Stimulated activated CD8-positive, alpha-beta memory T cell treated with anti-CD3 and anti-CD28 coated beads, Interleukin-4, amount 100 ng/mL, for 24 hours (primary cell): ENCODE results near the gene INTS1.
"Not testable (repeated sequence)": the region's sequence is repeated elsewhere in the genome, so short reads cannot be mapped to it uniquely, and the experiment has no call there.

ENCODE experiments used
- DNase-seq: peaks from one replicate; pipeline ENCODE4 v3.0.0-alpha.2; 2020; ENCODE audit warnings: low read depth

The INTS1 gene

GRCh38 chr7:1529383-1530116 is 25.4 kb upstream of the INTS1 start:
- no peak for DNase-seq

- DNase-seq: no peak
Observed at GRCh38 chr7:1526271-1526754, 22.1 kb upstream of the INTS1 start.

DNA sequence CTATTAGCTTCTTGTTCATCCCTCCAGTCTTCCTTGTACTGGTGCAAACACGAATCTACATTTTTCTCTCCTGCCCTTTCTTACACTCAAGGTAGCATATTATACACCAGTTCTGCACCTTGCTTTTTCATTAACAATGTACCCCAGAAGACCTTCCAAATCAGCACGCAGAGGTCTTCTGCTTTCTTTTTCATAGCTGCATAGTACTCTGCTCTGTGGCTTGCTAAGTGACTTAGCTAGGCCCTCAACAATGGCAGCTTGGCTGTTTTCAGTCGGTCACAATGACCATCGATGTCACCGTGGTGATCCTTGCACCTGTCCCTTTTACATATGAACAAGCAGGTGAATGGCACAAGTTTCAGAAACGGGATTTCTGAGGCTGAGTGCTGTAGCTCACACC is 21.2 kb upstream of the INTS1 start:
- no peak for DNase-seq

- DNase-seq: no peak
Observed at GRCh38 chr7:1523844-1524243, 19.7 kb upstream of the INTS1 start.

DNA sequence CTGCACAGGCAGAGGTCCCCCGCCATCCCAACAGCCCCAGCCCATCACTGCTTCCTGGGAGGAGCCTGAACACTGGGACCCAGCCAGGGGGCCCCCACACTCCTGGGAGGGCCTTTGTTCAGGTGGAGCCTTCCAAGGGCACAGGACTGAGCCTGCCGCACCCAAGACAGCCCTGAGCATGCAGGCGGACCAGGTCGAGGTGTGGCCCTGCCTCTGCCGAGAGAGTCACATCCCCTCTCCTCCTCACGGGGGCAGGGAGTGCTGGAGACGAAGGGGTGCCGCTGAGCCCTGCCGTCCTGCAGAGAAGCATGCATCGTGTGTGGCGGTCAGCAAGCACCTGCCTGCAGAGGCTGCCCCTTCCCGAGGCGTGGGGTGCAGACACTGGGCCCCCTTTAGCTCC is 19.0 kb upstream of the INTS1 start:
- no peak for DNase-seq

- no peak for DNase-seq
Observed at GRCh38 chr7:1521456-1521855, 17.3 kb upstream of the INTS1 start.

GRCh38 chr7:1520539-1521234 is 16.5 kb upstream of the INTS1 start:
- DNase-seq: no peak

GRCh38 chr7:1519322-1519922 is 15.2 kb upstream of the INTS1 start:
- DNase-seq: not testable (repeated sequence)

DNA sequence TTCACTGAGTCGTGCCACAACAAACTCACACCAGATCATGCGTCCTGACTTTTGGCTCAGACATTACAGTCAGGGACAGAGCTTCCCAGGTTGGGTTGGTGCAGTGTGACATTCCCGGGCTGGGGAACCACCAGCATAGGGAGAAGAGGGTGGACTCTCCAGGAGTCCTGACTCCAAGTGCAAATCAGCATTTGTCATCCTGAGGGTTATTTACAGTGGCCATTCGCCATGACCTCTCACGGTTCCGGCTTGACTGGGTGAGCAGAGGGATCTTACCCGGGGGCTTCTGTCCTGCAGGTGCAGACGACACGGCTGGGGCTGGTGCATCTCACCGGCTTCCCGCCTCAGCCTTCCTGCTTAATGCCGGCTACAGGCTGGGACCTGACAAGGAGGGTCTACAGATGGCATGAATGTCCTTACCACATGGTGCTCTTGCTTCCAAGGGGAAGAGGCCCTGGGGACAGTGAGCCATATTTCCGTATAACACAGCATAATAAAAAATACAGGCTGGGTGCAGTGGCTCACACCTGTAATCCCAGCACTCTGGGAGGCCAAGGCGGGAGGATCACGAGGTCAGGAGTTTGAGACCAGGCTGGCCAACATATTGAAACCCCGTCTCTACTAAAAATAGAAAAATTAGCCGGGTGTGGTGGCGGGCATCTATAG is 12.5 kb upstream of the INTS1 start:
- DNase-seq: no peak

DNA sequence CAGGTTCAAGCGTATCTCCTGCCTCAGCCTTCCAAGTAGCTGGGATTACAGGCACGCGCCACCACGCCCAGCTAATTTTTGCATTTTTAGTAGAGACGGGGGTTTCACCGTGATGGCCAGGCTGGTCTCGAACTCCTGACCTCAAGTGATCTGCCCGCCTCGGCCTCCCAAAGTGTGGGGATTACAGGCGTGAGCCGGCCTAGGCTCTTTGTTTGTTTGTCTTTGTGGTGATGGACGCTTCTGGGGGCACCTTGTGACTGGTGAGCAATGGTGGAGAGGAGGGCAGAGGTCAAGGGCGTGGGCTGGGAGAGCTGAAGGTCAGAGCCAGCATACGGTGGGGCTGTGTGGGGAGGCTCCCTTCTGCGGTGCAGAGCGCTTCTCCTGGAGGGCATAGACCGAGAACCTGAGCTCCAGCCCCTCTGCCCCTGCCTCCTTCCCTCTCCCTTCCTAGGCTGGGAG is 11.3 kb upstream of the INTS1 start:
- not testable (repeated sequence) for DNase-seq

- no peak for DNase-seq
Observed at GRCh38 chr7:1514995-1515401, 10.8 kb upstream of the INTS1 start.

- DNase-seq: no peak
Observed at GRCh38 chr7:1514407-1514806, 10.2 kb upstream of the INTS1 start.

DNA sequence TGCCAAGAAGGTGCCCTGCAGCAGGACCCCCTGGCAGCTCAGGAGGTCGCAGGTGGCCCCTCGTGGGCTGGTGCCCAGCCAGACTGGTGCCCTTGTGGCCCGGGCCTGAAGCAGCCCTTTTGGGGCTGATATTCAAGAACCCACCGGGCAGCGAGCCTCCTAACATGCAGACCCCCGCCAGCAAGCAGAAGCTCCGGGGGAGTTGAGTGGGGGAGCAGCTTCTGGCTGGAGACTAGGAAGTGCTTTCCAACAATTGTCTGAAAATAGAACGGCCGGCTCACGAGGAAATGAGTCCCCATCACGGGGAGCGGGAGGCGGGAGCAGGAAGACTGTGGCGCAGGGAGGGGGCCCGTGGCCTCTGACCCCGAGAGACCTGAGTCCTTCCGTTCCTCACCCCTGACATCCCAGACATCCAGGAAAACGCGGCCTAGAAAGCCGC is 9.5 kb upstream of the INTS1 start:
- no peak for DNase-seq

DNA sequence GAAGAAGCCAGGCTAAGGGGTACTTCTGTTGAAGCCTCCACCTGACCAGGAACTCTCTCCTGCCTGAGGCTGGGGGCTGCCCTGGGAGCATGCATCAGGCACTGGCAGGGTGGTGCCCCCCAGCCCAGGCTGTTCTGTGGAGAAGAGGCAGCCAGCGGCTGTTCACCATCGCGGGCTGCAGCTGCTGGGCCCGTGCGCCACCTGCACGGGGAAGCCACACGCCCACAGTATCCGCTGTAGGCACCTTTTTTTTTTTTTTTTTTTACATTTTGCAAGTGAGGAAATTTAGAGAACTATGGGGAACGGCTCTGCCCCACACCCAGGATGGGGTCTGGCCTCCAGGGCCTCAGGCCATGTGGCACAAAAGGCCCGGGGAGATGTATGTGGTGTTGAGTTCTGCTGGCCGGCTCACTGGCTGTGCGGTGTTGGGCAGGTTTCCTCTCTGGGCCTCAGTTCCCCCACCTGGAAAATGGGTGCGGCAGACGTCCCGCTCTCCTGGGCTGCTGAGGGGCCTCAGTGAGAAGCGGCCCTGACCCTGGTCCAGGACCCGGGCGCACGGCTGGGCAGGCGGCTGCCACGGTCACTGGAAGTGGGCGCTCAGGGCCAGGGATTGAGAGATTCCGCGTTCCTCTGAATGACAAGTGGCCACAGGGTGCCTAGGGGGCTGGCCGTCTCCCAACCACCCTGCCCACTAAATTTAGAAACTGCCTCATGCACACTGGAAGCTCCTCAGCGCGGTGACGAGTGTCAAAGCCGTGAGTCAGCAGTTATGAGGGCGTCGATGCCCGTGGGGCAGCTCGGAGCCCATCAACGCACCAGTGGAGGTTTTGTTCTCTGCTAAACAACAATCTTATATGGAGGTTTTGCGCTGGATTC is 8.8 kb upstream of the INTS1 start:
- DNase-seq: no peak

DNA sequence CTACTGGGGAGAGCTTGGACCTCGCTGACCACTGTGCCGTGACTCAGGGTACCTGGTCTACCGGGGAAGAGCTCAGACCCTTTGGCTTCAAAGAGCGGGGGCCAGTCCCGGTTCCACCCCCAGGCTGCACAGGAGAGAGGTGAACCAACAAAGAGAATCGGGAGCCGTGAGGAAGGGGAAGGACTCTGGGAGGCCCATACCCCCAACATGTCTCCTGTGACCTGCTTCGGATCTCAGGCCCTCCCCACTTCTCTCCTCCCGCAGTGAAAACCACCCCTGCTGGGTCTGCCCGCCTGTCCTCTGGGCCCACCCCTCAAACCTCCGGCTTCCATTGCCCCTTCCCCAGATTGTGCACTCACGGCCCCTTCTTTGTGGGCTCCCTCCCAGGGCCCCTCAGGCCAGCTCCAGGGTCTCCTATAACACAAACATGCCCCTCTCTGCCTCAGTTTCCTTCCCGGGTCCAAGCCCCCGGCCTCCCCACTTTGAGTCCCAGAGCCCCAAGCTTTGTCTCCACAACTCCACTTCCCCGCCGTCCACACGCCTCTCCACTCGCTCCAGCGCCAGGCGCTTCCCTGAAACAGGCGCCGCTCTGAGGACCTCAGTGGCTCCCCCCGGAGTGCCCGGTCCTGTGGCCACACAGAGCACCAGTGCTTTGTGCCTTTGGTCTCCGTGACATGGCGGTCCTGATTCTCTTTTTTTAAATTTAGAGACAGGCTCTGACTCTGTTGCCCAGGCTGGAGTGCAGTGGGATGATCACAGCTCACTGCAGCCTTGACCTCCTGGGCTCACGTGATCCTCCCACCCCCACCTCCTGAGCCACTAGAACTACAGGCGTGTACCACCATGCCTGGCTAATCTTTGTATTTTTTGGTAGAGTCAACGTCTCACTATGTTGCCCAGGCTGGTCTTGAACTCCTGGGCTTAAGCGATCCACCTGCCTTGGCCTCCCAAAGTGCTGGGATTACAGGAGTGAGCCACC is 7.5 kb upstream of the INTS1 start:
- DNase-seq: no peak

DNA sequence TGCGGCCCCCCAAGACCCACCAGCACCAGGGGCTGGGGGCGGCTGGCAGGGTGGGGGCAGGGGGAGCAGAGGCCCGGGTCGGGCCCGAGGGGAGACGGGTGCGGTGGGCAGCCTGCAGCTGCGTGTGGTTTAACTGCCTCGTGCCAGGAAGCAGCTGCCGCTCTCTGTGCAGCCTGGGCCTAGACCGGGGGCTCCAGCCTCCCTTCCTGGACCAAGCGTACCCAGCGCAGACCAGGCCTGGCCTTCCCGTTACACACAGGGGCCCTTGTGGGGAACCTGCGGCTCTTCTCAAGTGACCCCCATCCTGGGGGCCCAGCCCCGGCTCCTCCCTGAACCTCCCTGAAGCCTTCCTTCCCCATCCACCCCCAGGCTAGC is 6.6 kb upstream of the INTS1 start:
- no peak for DNase-seq

DNA sequence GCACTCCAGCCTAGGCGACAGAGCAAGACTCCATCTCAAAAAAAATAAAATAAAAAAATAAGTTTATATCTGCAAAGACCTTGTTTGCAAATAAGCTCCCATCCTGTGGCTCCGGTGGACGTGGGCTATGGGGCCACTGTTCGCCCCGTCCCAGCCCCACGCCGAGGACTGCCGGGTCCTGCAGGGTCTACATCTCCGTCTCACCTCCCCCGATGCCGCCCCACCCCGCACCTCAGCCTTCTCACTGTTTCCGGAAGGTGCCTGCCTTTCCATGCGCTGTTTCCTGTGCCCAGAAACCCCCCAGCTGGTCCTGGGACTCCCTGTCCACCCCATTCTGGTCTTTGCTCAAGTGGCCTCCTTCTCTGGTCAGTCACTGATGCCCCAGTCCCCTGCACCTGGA is 5.0 kb upstream of the INTS1 start:
- no peak for DNase-seq

- no peak for DNase-seq
Observed at GRCh38 chr7:1508277-1508758, 4.1 kb upstream of the INTS1 start.

DNA sequence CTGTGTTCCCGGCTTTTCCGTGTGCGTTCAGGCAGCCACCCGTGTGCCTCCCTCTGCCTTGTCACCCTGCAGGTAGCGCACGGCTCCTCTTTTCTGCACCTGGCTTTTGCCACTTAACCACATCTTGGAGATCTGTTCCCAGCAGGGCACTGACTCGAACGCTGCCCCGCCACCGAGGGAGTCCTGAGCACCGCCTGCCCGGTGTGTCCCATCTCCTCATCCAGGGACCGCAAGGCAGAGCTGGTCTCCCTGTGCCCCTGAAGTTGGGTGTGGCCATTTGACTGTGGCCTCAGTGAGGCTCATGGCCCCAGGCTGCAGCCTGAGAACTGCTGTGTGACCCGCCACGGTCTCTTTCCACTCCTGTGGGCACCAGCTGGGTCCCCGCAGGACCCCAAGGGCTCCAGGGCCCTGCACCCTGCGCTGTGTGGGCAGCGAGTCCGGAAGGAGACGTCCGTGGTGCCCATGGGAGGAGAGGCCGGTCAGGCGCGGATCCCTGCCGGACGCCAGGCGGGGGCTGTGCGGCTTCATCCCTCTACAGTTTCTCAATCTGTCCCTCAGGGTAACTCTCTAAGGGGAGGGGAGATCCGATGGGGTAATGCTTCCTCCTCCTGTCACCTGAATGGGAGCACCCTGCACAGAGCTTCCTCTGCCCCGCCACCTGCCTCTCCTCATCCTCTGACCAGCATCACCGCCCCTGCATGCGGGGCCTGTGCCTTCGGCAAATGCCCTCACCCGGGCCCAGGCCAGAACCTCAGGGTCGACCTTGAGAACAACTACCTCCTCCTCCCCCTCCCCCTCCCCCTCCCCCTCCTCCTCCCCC is 1.8 kb upstream of the INTS1 start:
- DNase-seq: no peak
